HL-60 (cell line): ENCODE measurements around the gene ANP32A.

Experiments used
- DNase-seq, 2 experiments: peaks; one replicate each; pipeline ENCODE4 v3.0.0-alpha.2; 2010 to 2020; ENCODE audit warnings: low read depth in 1 of 2, low spot score in 1 of 2
- H3K27ac ChIP-seq: fragments of 250-450 bp; sonication (Bioruptor Pico); replicated peaks from 2 replicates; pipeline ENCODE4 v1.5.1; 2020; ENCODE audit warnings: mild to moderate bottlenecking, moderate library complexity
- H3K27me3 ChIP-seq: fragments of 250-450 bp; sonication (Bioruptor Pico); 2 replicates; pipeline ENCODE4 v1.5.1; 2021; ENCODE audit warnings: mild to moderate bottlenecking, moderate library complexity; ENCODE audit not compliant: insufficient read depth, poor library complexity, severe bottlenecking
- H3K4me3 ChIP-seq: replicated peaks from 2 replicates; pipeline ENCODE4 v1.5.1; 2011; ENCODE audit warnings: mild to moderate bottlenecking, control low read depth, low read length; ENCODE audit not compliant: insufficient read depth
- GABPA ChIP-seq: IDR thresholded peaks from 2 replicates; pipeline ENCODE4 v1.6.1; 2012; ENCODE audit warnings: low read depth
- POLR2AphosphoS5 ChIP-seq: IDR thresholded peaks from 2 replicates; pipeline ENCODE4 v1.6.1; 2012; ENCODE audit warnings: low read depth
- SPI1 ChIP-seq: IDR thresholded peaks from 2 replicates; pipeline ENCODE4 v1.6.1; 2012; ENCODE audit warnings: low read depth, mild to moderate bottlenecking, borderline replicate concordance
- TF ChIP-seq, protein P1 (sequence below): IDR thresholded peaks from 2 replicates; pipeline ENCODE4 v1.6.1; 2012; ENCODE audit warnings: low read depth; ENCODE audit not compliant: insufficient replicate concordance
- TF ChIP-seq, protein P2 (sequence below): IDR thresholded peaks from one replicate; pipeline ENCODE4 v1.5.1; 2011; ENCODE audit warnings: low read length, control low read depth, inconsistent platforms; ENCODE audit not compliant: insufficient read depth

ANP32A gene

DNA sequence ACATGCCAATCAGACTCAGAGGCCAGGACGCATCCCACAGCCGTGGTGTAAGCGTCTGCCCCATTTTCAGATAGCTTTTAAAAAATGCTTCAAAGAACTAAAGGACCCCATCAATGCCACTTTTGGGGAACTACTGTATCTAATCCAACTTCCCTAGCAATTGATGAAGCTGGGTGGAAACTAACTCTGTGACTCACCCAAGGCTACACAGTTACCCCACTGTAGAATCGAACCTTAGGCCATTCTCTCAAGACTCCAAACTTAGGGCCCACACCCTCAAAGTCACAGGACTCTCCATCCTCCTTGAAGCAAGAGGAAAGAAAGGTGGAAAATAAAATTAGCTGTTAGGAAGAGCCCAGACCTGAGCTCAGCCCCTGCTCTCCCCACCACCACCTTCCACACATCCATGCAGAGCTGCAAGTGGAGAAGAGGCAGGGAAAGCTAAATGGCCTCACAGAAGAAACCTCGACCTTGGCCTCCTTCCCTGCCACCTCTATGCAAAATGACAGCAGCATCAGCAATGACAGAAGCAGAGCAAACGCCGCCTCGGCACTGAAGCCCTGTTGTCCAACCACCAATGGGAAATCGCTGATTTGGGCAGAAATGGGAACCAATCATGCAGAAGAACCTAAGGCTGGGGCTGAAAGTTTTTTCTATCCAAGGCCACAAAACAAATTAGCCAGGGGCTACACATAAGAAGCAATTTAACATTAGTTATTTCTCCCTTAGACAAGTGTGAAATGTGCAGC is 22.2 kb downstream of the ANP32A start:
- DNase-seq, result no peak
- Histone ChIP-seq H3K4me3 (no peak overlapping the region), H3K27me3 (no peaks in the 10 kb centered on the region), H3K27ac (no peak overlapping the region)
- TF ChIP-seq, protein P1, sequence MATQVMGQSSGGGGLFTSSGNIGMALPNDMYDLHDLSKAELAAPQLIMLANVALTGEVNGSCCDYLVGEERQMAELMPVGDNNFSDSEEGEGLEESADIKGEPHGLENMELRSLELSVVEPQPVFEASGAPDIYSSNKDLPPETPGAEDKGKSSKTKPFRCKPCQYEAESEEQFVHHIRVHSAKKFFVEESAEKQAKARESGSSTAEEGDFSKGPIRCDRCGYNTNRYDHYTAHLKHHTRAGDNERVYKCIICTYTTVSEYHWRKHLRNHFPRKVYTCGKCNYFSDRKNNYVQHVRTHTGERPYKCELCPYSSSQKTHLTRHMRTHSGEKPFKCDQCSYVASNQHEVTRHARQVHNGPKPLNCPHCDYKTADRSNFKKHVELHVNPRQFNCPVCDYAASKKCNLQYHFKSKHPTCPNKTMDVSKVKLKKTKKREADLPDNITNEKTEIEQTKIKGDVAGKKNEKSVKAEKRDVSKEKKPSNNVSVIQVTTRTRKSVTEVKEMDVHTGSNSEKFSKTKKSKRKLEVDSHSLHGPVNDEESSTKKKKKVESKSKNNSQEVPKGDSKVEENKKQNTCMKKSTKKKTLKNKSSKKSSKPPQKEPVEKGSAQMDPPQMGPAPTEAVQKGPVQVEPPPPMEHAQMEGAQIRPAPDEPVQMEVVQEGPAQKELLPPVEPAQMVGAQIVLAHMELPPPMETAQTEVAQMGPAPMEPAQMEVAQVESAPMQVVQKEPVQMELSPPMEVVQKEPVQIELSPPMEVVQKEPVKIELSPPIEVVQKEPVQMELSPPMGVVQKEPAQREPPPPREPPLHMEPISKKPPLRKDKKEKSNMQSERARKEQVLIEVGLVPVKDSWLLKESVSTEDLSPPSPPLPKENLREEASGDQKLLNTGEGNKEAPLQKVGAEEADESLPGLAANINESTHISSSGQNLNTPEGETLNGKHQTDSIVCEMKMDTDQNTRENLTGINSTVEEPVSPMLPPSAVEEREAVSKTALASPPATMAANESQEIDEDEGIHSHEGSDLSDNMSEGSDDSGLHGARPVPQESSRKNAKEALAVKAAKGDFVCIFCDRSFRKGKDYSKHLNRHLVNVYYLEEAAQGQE, result no peak
- TF ChIP-seq, protein P2, sequence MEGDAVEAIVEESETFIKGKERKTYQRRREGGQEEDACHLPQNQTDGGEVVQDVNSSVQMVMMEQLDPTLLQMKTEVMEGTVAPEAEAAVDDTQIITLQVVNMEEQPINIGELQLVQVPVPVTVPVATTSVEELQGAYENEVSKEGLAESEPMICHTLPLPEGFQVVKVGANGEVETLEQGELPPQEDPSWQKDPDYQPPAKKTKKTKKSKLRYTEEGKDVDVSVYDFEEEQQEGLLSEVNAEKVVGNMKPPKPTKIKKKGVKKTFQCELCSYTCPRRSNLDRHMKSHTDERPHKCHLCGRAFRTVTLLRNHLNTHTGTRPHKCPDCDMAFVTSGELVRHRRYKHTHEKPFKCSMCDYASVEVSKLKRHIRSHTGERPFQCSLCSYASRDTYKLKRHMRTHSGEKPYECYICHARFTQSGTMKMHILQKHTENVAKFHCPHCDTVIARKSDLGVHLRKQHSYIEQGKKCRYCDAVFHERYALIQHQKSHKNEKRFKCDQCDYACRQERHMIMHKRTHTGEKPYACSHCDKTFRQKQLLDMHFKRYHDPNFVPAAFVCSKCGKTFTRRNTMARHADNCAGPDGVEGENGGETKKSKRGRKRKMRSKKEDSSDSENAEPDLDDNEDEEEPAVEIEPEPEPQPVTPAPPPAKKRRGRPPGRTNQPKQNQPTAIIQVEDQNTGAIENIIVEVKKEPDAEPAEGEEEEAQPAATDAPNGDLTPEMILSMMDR, result no peak
- no peak for TF ChIP-seq GABPA
- no peak for TF ChIP-seq SPI1
- TF ChIP-seq POLR2AphosphoS5, result no peak

DNA sequence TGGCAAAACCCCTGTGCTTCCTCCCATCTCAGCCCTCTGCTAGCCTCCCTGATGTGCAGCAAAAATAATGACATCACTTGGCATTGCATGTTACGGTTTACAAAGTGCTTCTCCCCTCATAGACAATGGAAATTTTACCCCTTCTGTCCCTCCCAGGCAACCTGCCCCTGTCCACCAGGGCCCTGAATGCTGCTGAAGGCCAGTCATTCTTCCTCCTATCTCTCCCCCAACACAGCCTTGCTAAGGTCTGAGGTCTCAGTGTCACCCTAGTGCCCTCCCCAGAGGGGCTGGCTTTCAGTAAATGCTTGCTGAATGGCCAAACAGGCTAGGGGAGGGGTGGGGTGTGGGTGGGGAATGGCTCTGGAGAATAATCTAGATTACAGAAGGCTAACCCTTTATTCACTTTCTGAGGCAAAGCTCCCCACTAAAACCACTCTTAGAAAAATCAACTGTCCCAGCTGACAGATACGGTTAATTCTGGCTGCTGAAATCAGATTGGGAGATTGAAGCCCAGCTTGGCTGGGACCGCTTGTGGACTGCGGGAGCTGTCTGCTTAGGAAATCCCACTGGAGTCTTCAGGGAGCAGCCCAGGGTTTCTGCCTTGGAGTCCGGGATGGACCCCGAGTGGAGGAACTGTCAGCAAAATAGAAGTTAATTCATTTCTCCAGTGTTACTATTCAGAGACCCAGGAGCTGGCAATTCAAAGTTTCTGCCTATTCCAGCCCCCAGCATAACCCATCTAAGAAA is 22.9 kb downstream of the ANP32A start:
- no peak for DNase-seq
- no peak overlapping the region for H3K27ac ChIP-seq
- H3K4me3 ChIP-seq, result no peak overlapping the region
- no peaks in the 10 kb centered on the region for H3K27me3 ChIP-seq
- TF ChIP-seq, protein P2, result no peak
- TF ChIP-seq, protein P1, result no peak
- TF ChIP-seq SPI1 (no peak), GABPA (no peak), POLR2AphosphoS5 (no peak)

DNA sequence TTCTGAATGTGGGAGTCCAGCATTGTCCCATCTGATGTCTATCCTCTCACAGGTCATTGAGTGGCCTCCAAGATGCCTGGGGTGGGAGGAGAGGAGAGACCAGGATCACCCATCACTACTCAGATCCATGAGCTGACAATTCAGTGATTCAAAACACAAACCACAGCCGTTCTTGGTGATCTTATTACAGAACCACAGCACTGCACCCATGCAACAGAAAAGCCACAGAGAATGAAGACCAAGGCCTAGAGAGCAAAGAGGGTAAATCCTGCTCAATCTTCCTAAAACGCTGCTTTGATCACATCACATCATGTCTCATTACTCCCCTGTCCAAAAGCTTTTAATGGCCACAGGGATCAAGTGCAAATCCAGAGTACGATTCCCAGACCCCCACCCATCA is 23.5 kb downstream of the ANP32A start:
- TF ChIP-seq, protein P1, result no peak
- TF ChIP-seq, protein P2, result no peak
- TF ChIP-seq GABPA (no peak), SPI1 (no peak), POLR2AphosphoS5 (no peak)
- H3K27ac ChIP-seq, result no peak overlapping the region
- no peak for DNase-seq
- H3K4me3 ChIP-seq, result no peak overlapping the region
- H3K27me3 ChIP-seq, result no peaks in the 10 kb centered on the region
